Measurements from ENCODE around the gene CDK3.
A peak's percentile ranks its signal among the peaks of the same experiment; 100 is the strongest.

The CDK3 gene

DNA sequence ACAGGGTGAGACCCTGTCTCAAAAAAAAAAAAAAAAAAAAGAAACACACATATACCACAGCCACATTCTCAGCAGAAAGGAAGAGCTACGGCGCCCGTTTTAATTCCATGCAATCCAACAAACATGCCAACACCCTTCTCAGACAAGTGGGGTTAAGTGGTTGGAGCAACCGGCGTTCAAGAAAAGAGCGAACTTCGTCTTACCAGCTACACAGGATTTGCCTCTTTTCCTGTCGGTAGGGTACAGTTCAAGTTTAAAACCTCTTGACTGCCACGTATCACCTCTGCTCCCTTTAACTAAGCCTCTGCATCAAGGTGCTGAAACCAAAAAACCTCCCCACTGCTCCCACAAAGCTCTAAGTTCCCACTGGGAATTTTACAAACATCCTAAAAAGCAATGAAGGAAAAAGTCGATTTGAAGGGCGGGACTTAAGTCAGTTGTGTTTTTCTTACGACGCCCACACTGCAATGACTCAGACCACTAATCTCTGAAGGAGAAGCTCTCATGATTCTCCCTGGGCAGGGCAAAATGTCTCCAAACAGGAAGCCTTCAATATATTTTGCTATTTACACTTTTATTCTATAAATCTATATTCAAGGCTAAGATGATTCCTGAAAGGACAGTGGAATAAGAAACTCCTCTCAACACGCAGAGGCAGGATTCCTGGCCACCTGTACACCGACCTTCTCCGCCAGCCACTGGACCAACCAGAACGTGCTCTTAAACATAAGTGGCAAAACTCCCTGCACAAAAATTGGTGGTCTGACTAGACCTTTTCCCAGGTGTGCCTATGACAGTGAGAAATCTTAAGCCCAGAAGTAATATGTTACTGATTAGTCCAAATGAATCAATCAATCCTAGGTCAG lies 52.8 kb downstream of the CDK3 start:
- no peak for DNase-seq
- H3K36me3 Mint-ChIP-seq (ENCODE audit: low read depth): peaks cover 52% of the 10 kb centered on the region
- H3K4me1 Mint-ChIP-seq: peaks cover 29% of the 10 kb centered on the region
- H3K27ac Mint-ChIP-seq: peak overlapping the region; percentile 25
- ATAC-seq: peak; percentile 50
- no peak overlapping the region for H3K4me3 Mint-ChIP-seq
- H3K9me3 Mint-ChIP-seq: no peaks in the 10 kb centered on the region
- H3K27me3 Mint-ChIP-seq: no peaks in the 10 kb centered on the region

DNA sequence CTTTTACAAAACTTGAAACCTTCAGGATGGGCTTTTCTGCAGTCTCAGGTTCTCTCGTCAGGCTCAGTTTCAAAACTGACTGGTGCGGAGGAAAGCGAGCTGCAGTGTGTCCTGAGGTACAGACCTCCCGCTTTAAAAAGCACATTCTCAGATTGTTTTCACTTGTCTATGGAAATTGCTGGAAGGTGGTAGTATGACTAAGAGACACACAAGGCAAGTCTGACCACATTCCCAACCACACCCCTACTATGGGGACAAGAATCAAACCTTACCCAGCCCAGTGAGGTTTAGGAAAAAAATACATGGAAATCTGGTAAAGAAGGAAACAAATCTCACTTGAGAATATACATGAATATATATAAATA lies 53.4 kb downstream of the CDK3 start:
- no peak for ATAC-seq
- H3K27ac Mint-ChIP-seq: peak overlapping the region; percentile 25
- no peak overlapping the region for H3K4me3 Mint-ChIP-seq
- DNase-seq: no peak
- H3K27me3 Mint-ChIP-seq: no peaks in the 10 kb centered on the region
- H3K9me3 Mint-ChIP-seq: no peaks in the 10 kb centered on the region
- peaks cover 52% of the 10 kb centered on the region for H3K36me3 Mint-ChIP-seq (ENCODE audit: low read depth)
- H3K4me1 Mint-ChIP-seq: peaks cover 28% of the 10 kb centered on the region

Data from activated naive CD8-positive, alpha-beta T cell treated with anti-CD3 and anti-CD28 coated beads, Interleukin-2, amount 50 U/mL, for 24 hours (primary cell).